GM04503 (cell line): ENCODE data around the gene SPRY2.
A peak's percentile ranks its signal among the peaks of the same experiment; 100 is the strongest.
"Not testable (repeated sequence)": the region's sequence is repeated elsewhere in the genome, so short reads cannot be mapped to it uniquely, and the experiment has no call there.

Source experiments
- DNase-seq: peaks from one replicate; pipeline ENCODE4 v3.0.0-alpha.2; 2012; ENCODE audit warnings: low read depth

The SPRY2 gene, protein sequence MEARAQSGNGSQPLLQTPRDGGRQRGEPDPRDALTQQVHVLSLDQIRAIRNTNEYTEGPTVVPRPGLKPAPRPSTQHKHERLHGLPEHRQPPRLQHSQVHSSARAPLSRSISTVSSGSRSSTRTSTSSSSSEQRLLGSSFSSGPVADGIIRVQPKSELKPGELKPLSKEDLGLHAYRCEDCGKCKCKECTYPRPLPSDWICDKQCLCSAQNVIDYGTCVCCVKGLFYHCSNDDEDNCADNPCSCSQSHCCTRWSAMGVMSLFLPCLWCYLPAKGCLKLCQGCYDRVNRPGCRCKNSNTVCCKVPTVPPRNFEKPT

DNA sequence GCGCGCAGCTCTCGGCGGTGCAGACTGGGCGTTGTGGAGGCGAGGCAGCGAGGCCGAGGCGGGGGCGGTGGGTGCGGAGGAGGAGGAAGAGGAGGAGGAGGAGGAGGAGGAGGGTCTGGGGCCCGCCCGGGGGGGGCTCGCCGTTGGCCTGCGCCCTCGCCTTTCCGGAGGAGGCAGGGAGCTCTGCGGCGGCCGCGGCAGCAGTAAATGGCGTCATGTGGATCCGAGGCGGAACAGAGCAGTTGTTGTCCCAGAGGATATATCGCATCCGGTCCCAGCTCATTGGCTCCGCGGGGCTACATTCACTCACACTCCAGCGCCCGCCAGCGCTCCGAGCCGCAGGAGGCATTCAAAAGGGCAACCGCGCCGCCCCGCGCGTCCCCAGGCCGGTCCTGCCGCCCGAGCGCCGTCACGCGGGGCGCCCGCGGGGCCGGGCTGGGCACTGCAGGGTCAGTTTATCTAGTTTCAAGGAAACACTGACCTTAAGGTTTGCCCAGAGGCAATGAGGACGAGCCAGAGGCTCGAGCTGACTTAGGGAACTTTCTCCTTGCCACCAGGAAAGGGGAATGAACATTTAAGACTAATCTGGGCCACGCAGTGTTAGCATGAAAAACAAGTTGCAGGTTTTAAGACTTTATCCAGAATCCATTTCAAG is at the start of gene SPRY2:
Gene SPRY2, minus strand, starts transcription at position 26 of the 655 bp plus-strand sequence. CDS start 3,421 bp downstream, outside the sequence.
- peak; percentile 80 for DNase-seq

DNA sequence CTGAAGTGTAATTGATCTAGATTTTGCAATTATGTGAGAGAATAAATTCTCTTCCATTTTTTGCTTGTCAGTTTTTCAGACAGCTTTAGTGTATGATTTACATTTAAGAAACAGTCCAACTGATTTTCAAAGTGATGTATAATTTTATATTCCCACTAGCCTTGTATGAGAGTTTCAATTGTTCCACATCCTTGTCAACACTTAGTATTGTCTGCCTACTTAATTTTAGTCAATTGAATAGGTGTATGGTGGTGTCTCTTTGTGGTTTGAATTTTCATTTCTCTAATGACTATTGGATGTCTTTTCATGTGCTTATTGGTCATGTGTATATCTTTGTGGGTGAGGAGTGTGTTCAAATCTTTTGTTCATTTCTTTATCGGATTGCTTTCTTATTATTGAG is 49.4 kb upstream of the SPRY2 start:
- no peak for DNase-seq

DNA sequence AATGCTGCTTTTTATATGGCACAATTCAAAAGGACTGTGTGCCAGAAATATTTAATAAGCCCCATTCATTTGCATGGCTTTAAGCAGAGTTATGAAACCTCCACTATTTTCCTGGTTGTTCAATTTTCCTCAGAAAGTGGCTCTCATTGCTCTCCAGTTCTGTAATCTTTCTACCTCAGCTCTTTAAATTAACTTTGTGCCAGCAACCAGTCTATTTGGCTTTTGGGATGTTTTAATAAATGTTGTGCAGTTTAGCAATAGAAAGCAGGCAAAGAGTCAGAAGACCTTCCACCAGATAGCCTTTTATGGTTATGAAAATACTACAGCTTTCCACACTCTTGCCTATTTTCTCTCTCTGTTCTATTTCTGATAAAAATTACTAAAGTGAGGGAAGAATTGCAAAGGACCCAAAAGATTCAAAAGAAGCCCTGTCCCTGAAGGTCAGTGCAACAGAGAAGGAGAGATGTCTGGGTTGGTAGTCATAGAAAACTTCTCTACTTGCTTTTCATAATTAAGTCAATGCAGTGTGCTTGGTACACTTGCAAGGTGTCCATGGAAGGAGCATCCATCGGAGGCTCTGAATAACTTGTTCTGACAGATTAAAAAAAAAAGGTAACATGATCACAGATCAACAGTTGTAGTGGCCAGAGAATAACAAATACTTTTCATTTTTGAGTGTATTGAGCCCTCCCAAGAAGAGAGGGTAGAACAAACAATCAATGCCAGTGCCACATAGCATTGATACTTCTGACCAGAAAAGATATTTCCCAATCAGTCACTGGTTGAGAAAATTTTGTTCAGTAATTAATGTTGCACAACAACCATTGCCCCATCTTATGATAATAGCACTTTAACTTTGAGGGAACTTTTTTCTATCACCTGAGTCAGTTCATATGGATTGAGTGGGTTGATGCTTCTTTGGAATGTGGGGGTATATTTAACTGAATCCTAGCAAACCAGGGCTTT is 48.4 kb upstream of the SPRY2 start:
- DNase-seq, result no peak

DNA sequence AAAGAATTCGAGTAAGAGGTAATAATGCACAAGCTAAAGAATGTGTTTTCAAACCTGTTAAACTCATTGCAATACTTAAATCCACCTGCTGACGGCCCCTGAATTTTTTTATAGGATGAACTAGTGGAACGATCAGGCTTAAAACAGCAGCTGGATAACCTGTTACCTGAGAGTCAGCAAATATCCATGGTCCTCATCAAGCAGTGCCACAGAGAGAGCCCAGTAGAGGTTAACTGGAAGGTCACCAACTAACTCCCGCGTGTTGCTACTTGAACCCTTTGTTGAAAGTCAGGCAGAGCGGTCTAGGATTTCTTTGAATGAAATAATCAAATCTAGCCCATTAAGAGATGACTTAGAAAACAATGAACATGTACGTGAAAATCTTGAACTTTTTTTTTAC is 47.6 kb upstream of the SPRY2 start:
- no peak for DNase-seq

DNA sequence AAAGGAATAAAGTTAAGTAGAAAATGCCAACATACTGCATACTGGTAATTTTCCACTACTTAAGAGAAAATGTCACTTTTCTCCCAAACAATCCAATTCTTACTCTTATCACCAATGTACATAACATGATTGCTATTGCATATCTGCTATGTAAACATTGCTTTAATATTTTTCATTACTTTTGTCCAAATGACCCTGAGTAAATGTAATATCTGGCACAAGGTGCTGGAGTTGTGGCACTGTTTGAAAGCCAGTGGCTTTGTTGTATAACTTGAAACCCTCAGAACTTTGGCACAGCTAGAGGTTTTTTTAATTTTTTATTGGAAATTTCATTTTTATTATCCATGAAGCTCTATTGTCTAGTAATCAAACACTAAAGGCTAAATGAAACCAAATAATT is 45.7 kb upstream of the SPRY2 start:
- DNase-seq, result no peak

DNA sequence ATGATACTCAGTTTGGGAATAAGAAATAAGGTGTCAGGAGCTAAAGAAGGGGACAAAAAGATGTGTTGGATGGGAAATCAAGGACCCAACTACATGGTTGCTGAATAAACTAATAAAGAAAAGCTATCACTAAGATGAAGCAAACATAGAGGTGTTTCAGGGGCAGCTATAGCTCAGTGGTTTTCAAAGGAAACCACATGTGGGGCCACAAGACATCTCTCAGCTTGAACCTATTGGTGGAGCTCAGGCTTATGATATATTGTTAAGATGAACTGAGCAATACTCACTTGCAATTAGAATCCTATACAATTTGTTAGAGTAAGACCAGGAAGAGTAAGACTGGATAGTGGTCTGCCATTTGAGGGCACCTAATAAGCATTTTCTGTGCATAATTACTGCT is 45.1 kb upstream of the SPRY2 start:
- no peak for DNase-seq

DNA sequence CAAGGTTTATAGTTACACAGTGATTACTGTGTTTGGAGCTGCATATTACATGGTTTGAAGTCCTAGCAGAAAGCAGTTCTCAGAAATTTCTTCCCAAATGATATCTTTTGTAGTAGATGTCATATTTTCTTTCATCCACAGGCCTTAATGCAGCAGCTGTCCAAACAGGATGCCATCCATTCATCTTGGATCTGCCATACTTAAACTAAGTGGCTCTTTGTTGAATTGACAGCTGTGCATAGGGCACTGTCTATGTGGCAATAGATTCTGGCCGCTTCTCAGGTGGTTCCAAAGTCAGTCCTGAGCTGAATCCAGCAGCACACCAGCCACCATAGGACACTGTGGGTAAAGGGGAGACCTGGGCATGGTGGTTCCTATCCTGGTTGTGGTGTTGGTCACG is 41.6 kb upstream of the SPRY2 start:
- DNase-seq, result no peak

DNA sequence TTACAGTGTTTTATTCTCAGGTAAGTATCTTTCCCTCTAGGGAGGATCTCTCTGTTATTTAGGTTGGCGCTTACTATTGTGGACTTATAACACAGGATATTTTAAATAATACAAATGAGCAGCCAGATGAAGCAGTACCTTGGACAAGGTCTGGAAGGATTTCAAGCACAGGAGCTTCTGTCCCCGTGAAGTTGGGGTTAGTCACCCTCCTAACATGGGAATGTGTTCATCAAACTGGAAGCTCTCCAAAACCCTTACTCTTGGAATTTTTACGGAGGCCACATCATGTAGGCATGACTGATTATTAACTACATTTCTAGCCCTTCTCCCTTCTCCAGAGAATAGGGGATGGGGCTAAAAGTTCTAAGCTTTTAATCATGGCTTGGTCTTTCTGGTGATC is 38.3 kb upstream of the SPRY2 start:
- DNase-seq, result peak; percentile 11

DNA sequence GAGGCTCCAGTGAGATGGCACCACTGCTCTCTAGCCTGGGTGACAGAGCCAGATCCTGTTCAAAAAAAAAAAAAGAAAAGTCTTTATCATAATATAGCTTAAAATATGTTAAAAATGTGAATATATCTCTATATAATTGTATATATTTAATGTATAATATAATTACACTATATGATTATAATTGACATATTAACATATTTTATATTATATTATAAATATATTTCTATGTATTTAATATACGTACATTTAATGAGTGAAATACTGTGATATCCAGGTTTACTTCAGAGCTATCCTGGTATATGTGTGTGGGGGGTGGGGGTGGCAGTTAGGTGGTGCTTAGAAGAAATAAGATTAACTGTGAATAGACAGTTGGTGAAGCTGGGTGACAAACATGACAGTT is 35.6 kb upstream of the SPRY2 start:
- no peak for DNase-seq

DNA sequence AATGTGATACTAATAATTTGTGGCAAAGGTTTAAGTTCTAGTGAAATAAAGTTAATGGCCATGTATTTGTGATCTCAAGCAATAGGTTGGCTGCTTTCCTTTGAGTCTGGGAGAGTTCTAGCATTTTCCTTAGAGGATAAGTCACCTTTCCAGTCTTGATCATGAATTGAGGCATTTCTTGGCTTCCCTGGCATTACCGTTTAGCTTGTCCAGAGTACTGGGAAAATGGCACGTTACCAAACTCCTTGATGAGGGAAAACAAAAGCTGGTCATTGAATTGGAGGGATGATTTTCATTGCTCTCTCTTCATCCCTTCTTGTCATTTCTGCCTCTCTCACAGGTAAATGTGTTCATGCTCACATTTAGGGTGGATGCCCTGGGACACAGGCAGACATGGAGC is 34.0 kb upstream of the SPRY2 start:
- DNase-seq, result no peak

DNA sequence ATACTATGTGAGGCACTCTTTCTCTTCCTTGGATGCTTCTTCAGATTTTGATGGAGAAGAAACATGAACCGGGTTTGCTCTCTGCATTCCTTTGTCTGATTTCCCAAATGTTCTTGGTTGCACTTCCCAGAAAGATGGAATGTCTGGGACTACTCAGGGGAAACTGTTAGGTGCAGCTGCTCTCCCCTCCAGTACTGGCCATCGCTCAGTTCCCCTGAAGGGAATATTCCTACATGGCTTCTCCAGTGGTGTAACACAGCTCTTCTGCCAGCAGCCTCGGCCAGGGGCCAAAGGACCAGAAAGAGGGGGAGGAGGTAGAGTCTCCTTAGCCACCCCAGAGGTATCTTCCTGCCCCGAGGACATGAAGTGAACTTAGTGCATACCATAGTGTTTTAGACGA is 33.5 kb upstream of the SPRY2 start:
- no peak for DNase-seq

DNA sequence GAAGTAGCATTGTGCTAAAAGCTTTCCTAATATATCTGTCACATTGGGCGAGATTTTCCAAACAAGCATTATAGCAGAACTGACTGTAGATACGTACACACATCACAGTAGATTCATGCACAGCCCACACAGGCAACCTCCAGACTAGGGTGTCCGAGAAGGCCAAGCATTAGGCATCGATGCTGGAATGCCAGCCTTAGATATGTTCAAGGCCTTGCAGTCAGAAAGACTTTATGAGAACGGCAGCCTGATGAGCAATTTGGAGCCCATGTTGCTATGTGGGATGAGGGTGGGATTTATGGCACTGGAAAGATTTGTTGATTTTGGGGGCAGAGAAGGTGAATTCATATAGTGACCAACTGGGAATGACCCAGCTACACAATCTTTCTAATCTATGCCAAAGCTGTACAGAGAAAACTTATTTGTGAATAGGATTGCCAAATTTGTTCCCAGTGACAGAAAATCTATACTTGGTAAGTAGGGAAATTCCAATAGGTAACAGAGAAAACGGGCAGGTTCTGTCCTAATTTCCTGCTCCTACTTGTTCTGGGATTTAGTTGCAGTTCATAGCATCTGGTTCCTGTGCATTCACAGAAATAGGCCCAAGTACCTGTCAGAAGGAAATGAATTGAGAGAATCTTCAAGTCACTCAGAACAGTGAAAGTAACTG is 31.0 kb upstream of the SPRY2 start:
- no peak for DNase-seq

DNA sequence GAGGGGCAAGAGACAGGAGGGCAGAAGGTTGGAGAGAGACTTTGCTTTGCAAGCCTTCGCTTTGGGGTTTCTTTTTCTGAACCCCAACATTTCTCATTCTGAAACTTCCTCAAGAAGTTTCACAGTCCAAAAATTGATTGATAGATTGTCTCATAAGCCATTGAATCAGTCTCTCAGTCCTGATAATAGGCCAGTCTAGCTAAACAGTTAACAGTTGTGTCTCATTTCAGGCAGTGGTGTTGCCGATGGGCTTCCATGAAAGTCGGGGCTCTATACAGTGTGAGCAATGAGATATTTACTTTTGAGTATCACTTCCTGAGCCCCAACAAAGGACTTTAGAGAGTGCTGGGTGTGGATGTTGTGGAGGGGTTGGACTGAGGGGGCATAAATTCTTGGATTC is 26.5 kb upstream of the SPRY2 start:
- no peak for DNase-seq

DNA sequence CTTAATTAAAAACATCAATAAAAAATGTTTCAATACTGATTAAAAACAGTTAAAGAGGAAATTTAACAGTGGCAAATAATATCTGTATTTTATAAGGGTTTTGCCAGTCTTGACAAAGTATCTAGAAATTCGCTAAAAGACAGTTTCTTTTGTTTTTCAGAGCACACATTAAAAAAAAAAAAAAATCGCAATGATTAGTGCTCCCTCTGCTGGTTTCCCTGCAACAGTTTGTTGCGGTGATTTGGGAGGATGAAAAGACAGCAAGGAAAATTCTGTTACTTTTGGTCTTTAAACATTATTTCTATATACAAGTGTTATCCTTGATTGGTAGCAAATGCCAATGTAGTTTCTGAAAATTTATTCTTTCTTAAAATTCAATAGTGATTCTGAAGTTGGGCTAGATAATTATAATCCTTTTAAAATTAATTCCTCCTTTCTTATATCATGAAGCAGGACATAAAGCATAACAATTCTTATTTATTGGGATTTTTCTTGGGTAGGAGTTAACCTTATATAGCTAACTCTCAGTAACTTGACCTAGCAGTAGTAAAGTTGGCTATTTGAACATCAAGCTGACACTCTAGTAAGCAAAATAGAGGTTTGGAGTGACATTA is 23.1 kb upstream of the SPRY2 start:
- DNase-seq, result no peak

DNA sequence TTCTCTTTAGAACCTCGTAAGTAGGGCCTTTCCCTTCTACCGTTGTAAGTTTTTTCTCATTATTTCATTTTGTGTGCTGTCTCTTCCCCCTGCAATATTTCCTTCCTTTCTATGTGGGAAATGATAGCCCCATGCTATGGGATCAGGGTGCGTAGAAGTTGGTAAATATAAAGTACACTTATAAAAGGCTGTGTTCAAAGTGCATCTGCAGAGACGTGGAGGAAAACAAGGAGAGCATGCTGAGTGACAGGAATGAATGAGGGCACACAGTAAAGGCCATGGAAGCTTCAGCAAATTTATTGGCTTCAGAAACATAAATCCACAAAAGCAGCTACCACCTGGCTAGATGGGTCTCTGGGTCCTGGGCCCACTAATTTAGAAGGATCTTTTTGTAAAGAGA is 21.6 kb upstream of the SPRY2 start:
- no peak for DNase-seq

DNA sequence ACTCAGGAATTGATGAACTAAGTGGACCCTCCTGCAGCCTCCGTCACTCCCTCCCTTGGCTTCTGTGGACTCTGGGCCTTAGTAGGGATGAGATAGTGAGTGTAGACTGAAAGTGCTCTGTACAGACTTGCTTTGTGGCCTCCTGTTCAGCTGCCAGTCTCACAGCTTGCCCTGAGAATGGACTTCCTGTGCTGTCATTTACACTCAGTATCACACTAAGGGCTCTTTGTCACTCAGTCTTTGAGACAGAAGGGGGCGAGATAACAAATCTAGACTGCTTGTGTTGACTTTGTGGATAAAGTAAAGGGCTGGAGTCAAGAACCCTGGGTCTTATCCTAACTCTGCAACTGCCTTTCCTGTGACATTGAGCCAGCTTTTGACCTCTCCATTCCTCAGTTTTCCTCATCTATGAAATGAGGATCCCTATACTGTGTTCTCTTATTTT is 21.0 kb upstream of the SPRY2 start:
- no peak for DNase-seq

DNA sequence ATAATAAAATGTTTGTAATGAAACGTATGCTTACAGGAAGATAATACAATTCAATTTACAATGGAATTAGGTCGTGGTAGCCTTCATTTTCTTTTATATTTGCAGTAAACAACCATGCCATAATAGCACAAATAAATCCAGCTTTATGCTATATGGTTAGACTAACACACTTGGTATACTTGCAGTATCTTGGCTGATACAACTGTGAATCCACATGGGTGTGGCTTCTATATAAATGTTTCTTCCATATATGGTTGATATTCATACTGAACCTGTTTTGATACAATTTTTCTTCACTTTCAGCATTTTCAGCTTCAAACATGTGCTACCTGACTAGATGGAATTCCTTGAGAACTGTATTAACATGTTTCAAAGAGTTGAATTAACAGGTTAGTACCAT is 20.4 kb upstream of the SPRY2 start:
- DNase-seq, result no peak

DNA sequence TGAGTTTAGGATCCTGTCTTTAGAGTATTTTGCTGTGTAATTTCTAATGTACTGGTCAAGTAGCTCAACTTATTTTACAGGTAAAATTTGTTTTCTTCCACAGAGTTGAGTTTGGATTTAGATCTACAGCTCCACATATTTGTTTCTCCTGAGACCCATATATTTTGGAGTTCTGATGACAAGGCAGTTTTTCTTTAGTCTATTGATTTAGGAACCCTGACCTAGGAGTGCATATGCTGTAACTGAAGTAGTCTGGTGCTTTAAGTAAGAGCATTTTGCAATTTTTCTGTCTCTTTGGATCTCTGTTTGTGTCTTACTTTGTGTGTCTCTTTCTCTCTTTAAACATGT is 19.5 kb upstream of the SPRY2 start:
- no peak for DNase-seq

DNA sequence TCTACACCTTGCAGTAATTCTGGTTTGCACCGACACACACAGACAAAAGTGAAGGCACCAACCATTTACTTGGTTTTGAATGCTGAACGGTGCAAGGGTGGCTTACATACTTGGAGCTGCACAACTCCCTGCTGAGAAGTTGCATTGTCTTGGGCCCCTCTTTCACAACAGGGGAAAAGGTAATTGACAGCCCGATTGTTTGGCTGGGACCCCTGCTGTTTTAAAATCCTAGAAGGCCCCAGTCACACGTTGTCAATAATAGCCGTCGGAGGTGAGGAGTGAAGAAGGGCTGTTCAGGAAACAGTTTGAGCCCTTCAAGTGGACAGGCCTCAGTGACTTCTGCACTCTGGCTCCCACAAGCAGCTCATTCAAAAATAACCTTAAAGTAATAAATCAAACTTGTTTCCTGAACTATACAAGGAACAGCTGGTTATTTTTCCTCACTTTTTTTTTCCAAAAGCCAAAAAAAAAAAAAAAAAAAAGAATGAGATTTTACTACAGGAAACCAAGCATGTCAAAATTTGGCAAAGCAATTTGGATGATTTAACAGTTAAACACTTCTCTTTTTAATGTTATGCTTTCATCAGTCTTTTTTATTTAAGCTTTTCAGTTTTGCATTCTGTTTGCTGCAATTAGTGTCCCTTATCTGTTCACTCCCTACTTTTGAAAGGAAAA is 19.0 kb upstream of the SPRY2 start:
- no peak for DNase-seq

DNA sequence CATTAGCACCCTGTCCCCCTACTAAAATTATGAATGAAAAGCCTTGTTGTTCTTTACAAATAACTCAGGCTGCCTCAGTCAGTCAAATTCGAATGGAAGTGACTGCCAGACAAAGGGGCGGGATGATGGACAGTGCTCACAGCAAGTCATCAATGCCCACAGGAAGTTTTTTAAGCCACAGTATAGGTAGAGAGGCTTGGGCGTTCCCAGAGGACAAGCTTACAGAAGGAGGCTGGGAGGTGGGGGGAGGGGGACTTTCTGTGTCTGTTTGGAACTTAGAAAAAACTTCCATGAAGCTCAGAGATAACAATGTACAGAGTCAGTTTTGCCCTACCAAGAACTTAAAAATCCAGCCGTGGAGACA is 18.5 kb upstream of the SPRY2 start:
- DNase-seq, result no peak

DNA sequence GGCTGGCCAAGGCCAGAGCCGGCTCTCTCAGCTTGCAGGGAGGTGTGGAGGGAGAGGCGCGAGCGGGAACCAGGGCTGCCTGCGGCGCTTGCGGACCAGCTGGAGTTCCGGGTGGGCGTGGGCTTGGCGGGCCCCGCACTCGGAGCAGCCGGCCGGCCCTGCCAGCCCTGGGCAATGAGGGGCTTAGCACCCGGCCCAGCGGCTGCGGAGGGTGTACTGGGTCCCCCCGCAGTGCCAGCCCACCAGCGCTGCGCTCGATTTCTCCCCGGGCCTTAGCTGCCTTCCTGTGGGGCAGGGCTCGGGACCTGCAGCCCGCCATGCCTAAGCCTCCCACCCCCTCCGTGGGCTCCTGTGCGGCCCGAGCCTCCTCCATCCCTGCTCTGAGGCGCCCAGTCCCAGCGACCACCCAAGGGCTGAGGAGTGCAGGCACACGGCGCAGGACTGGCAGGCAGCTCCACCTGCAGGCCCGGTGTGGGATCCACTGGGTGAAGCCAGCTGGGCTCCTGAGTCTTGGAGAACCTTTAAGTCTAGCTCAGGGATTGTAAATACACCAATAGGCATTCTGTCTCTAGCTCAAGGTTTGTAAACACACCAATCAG is 14.7 kb upstream of the SPRY2 start:
- DNase-seq, result not testable (repeated sequence)
